GM18909 (cell line): ENCODE data around the gene PPFIBP2.

Source experiments
- ATAC-seq: cut with Tn5 transposase; IDR thresholded peaks from one replicate; pipeline ENCODE4 v1.9.1; 2021; ENCODE audit warnings: mild to moderate bottlenecking; ENCODE audit not compliant: unreplicated experiment, poor library complexity

PPFIBP2 gene

DNA sequence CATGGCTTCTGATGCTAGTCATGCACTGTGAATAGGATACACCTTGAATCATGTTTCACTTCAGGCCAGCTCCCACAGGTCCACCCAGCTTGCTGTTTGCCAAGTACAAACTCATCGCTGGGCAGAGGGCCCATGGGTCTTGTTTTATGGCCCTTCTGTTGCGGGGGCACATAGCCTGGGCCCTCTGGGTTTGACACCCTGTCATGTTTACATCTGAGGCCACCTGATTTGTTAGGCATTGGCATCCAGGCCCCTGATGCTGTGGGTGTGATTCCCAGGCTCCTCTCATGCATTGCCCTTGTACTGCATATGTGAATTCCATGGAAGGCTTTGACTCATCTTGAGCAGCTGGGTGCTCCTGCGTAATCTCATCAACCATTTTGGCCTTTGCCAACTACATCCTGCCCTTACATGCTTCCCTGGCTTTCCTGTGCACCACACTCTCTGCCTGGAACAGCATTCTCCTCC is 32.6 kb downstream of the PPFIBP2 start:
- no peak for ATAC-seq

DNA sequence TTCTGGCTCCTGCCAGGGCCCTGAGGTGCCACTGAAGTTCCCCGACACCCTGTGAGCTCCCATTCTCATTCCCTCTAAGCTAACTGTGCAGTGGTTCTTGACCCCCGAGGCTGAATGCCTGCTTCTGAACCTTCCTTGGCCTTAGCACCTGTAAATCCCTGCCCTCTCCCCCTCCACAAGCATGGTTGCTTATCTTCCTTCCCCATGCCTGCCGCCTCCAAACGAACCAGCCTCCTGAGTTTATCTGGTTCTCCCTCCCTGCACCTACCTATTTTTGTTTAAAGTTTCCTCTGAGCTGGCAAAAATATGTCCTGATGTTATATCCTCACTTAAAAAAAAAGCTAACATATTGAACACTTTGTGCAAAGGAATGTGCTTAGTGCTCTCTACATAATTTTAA is 33.9 kb downstream of the PPFIBP2 start:
- ATAC-seq = no peak

- ATAC-seq = peak; percentile 88
Measured at GRCh38 chr11:7548659-7549274, 35.0 kb downstream of the PPFIBP2 start.

- no peak for ATAC-seq
Measured at GRCh38 chr11:7549681-7550080, 35.9 kb downstream of the PPFIBP2 start.

GRCh38 chr11:7551571-7551970 is 37.8 kb downstream of the PPFIBP2 start:
- ATAC-seq = no peak

DNA sequence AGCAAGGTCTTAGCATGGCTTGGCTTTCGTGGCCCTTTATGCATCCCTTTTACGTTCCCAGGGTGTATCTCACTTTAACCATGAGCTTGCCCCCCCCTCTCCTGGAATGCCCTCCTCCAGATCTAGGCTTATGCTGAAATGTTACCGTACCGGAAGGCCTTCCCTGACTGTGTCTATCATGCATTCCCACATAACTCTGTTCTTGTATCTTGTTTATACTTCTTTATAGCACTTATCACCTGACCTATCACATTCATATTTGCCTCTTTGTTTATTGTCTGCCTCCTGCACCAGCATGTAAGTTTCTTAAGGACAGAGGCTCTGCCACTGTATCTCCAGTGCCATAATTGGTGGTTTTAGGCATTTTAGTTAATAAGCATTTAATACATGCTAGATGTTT is 38.9 kb downstream of the PPFIBP2 start:
- ATAC-seq = no peak

DNA sequence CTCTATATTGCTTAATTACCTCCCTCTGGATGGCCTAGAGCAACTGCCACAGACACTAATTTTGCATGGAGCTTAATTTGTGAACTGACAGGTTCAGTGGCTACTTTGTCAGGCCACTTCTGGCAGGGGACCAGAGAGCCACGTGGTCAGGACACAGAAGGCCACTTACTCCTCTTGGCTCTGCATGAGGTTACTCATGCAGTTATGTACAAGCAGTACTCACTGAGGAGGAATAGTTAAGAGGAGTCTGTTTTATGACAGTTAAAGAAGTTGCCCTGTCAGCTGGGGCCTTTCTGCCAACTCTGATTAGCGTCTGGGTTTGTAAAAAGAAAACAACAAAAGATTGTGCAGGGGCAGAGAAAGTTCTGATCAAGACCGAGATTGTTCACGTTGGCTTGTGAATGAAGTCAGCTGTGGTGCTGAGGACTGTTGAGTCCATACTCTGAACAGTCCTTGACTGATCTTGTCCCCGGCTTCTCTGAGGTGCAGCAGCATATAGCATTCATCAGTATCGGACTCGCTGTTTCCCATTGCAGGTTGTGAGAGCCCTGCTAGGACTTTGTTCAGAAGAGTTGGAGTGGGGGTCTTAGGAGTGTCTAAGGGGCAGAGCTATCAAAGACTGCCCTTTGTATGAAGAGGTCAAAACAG is 41.4 kb downstream of the PPFIBP2 start:
- no peak for ATAC-seq

DNA sequence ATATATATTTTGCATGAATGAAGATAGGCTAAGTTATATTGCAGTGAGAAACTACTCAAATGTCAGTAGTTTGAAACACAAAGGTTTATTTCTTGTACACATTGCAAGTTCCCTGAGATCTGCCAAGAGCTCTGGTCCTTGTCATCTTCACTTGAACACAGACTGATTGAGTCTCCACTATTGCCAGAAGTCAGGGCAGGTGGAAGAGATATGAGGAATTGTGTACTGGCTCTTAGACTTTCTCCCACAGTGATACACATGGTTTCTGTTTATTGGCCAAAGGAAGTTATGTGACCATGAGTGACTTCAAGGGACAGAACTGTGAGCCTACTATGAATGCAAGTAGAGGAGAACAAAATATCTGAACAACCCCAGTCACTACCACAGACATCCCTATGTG is 44.2 kb downstream of the PPFIBP2 start:
- ATAC-seq = no peak

GRCh38 chr11:7559398-7560283 is 45.8 kb downstream of the PPFIBP2 start:
- peak; percentile 63 for ATAC-seq

DNA sequence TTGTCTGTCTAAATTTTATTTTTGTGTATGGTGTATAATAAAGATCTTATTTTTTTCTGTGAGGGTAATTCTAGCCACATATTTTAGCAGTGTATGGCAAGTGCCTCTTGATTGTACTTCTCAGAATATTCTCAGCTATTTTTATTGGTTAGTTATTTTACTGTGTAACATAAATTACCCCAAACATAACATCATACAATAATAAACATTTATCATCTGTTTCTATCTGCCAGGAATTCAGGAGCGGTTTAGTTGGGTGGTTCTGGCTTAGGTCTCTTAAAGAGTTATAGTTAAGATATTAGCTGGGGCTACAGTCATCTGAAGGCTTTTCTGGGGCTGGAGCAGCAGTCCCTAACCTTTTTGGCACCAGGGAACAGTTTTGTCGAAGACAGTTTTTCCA is 47.8 kb downstream of the PPFIBP2 start:
- no peak for ATAC-seq

DNA sequence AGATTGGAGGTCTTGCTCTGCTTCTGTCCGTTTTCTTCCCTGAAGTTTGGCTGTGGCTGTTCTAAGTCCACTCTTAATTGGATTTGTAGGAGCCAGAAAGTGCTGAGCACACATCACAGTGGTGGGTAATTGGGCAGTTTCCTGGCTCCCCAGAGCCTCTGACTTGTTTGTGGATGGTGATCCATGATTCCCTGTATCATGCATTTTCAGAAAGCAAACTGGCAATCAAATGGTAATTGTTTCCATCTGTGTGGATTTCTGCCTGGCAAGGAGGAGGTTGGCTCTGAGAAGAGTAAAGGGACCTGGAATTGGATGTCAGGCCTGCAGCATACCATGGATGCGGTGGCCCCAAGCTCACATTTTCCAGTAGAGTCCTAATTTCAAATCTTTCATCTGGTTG is 49.5 kb downstream of the PPFIBP2 start:
- no peak for ATAC-seq

DNA sequence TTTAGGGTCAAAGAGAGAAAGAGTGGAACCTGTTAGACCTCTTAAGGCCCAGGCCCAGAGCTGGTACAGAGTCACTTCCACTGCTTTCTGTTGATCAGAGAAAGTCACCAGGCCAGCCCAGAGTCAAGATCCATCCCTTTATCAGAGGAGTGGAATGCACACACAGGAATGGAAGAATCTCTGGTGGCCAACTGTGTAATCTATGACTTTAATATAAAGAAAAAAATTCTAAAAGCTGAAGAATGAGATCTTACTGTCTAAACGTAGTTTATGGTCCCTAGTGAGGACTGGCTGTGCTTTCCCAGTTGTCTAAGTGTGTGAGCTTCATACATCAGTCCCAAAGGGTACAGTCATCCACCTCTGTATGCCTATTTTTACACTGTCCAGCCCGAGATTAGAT is 51.0 kb downstream of the PPFIBP2 start:
- ATAC-seq = no peak

GRCh38 chr11:7567311-7567710 is 53.5 kb downstream of the PPFIBP2 start:
- ATAC-seq = no peak

DNA sequence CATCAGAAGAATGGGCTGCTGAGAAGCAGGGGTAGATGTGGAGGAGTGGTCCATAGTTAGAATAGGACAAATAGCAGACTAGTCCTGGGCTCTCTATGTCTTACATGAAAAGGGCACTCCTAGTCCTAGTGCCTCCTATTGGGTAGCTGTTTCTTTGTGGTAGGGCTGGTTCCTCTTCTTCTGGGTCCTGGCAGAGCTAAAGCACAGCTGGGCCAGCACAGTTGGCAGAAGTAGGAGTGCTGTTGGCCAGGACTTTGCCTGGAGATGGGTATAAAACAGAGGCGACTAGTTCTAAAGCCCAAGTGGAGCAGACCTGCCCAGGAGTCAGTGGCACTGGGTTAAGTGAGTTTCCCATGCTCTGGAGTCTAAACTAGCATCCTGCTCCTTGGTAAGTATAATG is 55.2 kb downstream of the PPFIBP2 start:
- no peak for ATAC-seq

DNA sequence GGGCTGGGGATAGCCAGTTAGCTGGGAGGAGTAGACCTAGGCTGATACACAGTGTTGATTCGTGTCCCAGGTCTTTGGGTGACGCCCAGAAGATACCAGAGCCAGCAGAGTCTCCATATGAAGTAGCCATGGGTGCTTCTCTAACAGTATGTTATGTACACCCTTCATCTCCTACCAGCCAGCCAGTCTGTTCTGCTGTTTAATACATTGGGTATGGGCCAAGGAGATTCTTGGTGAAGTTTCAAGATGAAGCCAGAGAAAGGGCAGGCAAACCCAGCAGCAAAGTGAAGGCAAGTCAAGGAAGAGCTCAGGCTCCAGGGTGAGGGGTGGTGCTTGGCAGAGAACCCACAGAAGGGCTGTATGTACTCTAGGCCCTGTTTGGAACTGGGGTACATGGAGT is 56.4 kb downstream of the PPFIBP2 start:
- no peak for ATAC-seq

GRCh38 chr11:7570938-7571521 is 57.2 kb downstream of the PPFIBP2 start:
- no peak for ATAC-seq

DNA sequence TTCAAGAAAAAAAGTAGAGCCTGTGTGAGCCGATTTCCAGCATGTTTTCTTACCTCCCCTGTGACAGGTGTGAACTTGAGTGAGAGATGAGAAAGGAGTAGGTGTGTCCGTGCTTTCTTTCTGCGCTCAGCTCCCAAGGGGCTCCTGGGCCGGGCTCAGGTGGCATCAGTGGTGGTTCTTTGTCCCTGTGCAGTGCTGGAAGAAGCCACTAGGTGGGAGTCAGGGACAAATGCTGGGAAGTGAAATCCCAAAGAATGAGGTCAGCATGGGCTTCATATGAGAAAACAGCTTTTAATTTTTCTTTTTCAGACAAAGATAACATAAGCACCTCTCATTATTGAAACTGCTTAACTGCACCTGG is 57.8 kb downstream of the PPFIBP2 start:
- no peak for ATAC-seq

DNA sequence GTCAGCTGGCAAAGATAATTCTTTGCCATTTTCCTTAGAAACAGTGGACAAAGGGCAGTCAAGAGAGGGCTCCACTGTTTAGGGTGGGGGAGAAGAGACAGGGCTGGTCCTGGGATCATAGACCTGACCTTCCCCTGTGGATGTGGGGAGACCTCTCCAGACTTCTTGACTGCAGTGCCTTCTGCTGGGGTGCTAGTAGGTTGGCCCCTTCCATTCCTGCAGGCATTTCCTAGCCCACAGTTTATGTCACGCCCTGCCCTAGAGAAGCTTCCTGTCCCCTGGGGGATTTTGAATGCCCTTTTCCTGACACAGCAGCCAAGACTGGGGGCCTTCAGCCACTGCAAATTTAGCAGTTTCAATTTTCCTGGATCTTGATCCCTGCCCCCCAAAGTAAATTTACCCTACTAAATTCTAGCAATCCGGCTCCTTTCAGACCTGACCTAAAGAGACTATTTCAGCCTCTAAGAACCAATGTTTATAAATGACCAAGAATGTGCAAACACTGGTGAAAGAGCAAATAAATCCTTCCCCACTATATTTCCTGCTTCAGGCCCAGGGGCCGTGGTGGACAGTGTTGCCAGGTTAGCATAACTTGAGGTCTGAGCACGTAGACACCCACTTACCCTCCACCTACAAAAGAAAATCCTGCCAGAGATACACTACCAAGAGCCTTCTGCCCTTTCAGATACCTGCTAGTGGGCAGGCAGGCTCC is 58.4 kb downstream of the PPFIBP2 start:
- no peak for ATAC-seq

DNA sequence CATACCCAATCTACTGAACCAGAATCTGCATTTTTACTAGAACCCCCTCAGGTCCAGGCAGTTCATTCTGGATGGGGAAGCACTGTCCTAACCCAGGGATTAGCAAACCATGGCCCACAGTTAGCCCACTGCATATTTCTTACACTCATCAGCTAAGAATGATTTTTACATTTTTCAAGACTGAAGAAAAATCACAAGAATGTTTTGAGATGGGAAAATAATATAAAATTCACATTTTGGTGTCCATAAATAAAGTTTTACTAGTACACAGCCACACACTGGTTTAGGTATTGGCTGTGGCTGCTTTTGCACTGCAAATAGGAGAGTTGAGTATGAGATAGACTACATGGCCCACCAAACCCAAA is 59.4 kb downstream of the PPFIBP2 start:
- ATAC-seq = no peak

GRCh38 chr11:7573558-7574296 is 59.9 kb downstream of the PPFIBP2 start:
- ATAC-seq = no peak
